ENCODE results near the gene FAM120A.

FAM120A gene

DNA sequence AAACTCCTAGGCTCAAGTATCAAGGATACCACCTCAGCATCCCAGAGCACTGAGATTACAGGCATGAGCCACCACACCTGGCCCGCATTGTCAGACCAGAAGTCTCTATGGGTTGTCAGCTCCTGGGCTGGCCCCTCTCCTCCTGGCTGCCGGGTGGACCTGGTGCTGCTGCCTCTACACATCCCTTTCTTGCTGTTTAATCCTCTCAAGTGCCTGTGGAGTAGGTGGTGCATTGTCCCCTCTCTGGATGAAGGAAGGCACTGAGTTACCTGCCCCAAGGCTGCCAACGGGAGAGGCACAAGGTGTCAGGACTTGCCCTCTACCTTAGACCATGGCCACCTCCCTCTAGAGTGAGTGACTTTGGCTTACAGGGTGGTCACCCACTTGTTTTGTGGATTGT lies 162.3 kb downstream of the FAM120A start:
- no peak for DNase-seq (ENCODE audit: low read depth in 2 of 3, low spot score in 1 of 3)

GRCh38 chr9:93614830-93615468 lies 163.5 kb downstream of the FAM120A start:
- no peak for DNase-seq (ENCODE audit: low read depth in 2 of 3, low spot score in 1 of 3)

Measured in stimulated activated CD4-positive, alpha-beta T cell treated with anti-CD3 and anti-CD28 coated beads, Interleukin-12 subunit alpha, Interleukin-12 subunit beta, amount 100 ng/mL, for 48 hours (primary cell).